ENCODE results near the gene AQP3. TPM values are rescaled to one million over a fixed set of nuclear protein-coding genes. Genes with fewer than 3 reads are reported as not detected.
A peak's percentile ranks its signal among the peaks of the same experiment; 100 is the strongest.
"Not testable (repeated sequence)": the region's sequence is repeated elsewhere in the genome, so short reads cannot be mapped to it uniquely, and the experiment has no call there.

The AQP3 gene
- total RNA-seq (2021; ENCODE audit: unreplicated experiment) (1.0 TPM), Bru-seq, nascent RNA (percentile 17 among the genes with signal in this experiment), BruChase-seq, experiment 1, labeled RNA remaining after a 2-hour chase (percentile 27 among the genes with signal in this experiment), BruChase-seq, experiment 2, labeled RNA remaining after a 6-hour chase (percentile 39 among the genes with signal in this experiment)
- polyA plus RNA-seq (2012; ENCODE audit: insufficient read length) = 2.3 TPM
- long read RNA-seq, partial matches to known transcripts = 2 of 2 reads
- long read RNA-seq, other reads (novel, unspliced or antisense) = 0 of 2 reads

DNA sequence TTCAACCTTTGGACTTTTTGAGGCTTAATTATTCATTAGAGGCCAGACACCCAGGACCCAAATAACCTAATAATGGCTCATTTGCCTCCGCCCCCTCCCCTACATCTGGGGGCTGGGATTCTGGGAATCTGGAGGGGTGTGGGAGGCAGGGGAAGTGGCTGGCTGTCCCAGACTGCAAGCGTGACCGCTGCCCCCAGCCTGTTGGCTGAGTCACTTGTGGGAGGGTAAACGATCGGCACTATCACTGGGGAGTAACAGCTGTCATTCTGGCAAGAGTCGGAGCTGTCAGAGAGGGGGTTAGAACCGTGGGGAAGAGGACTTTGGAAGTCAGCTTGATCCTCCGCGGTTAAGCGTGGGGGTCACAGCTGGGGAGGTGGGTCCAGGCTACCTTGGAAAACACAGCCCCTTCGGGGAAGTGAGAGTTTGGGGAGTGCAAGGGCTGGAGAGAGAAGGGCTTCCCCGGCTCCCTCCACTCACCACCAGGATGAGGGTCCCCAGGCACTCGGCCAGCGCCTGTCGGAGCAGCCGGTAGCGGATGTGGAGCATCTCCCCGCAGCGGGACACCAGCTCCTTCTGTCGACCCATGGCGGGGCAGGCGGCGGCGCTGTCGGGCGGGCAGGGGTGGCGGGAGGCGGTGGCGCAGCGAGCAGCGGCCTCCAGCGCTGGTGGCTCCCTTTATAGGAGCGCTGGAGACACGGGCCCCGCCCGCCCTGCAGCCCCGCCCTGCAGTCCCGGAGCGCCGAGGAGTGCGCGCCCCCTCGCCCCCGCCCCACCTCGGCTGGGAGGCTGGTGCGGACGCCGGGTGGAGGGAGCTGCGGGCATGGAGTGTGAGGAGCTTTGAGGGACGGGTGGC lies at the start of gene AQP3:
AQP3 (minus strand) TSS at position 648 of the 853 bp plus-strand sequence; CDS start at position 585, 63 bp downstream.
- no peak for DNase-seq (ENCODE audit: low read depth, low spot score)
- in situ Hi-C loops (cut with HindIII; ENCODE audit: low pct_unique_long_range_greater_than_20kb, low sequenced_read_pairs) (no loop called here), intact Hi-C loops (cut with micrococcal nuclease; ENCODE audit: unreplicated experiment) (no loop called here)
- no TSS peak for BruUV-seq (replicated peaks)
- ChIA-PET POLR2A (interaction anchor here (0.6 kb wide), 3 partner anchors 27 to 54 kb away, joined by 3 to 7 read pairs (median 4); no protein-coding TSS in a partner anchor), CTCF (interaction anchor here (0.6 to 1.6 kb wide), 12 partner anchors 12 to 1056 kb away, joined by 3 to 16 read pairs (median 4); partner anchors contain the start of gene NOL6)
- Histone ChIP-seq H3K27me3 (ENCODE audit: control insufficient read depth, insufficient read depth, low read length) (peaks cover 3% of the 10 kb centered on the region), H3K36me3 (ENCODE audit: control insufficient read depth, insufficient read depth, low read length) (no peaks in the 10 kb centered on the region), H3K9me3 (ENCODE audit: control insufficient read depth, insufficient read depth, low read depth, low read length) (no peaks in the 10 kb centered on the region), H3K4me1 (ENCODE audit: control insufficient read depth, insufficient read depth, low read length) (peaks cover 7% of the 10 kb centered on the region; the same call in 1 of the 2 replicates), H3K27ac (ENCODE audit: low read length) (no peak within 1 kb of the TSS), H3K4me3 (ENCODE audit: low read depth in 2 of 2, low read length in 2 of 2) (peak within 1 kb of the TSS; percentile 20 to 37)
- peak; percentile 89 for ATAC-seq
- no peak for TF ChIP-seq POLR2AphosphoS5 (IDR thresholded peaks at IDR 0.05; ENCODE audit: low read depth, low read length)
- TF ChIP-seq, protein P1, sequence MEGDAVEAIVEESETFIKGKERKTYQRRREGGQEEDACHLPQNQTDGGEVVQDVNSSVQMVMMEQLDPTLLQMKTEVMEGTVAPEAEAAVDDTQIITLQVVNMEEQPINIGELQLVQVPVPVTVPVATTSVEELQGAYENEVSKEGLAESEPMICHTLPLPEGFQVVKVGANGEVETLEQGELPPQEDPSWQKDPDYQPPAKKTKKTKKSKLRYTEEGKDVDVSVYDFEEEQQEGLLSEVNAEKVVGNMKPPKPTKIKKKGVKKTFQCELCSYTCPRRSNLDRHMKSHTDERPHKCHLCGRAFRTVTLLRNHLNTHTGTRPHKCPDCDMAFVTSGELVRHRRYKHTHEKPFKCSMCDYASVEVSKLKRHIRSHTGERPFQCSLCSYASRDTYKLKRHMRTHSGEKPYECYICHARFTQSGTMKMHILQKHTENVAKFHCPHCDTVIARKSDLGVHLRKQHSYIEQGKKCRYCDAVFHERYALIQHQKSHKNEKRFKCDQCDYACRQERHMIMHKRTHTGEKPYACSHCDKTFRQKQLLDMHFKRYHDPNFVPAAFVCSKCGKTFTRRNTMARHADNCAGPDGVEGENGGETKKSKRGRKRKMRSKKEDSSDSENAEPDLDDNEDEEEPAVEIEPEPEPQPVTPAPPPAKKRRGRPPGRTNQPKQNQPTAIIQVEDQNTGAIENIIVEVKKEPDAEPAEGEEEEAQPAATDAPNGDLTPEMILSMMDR (IDR thresholded peaks at IDR 0.05) = no peak
- TF ChIP-seq TCF7L2 (IDR thresholded peaks at IDR 0.05; ENCODE audit: low read depth, low read length) = no peak
- no peak for TF ChIP-seq SIN3A (IDR thresholded peaks at IDR 0.05; ENCODE audit: borderline replicate concordance, insufficient read depth, low read depth, low read length)
- TF ChIP-seq, protein P2, sequence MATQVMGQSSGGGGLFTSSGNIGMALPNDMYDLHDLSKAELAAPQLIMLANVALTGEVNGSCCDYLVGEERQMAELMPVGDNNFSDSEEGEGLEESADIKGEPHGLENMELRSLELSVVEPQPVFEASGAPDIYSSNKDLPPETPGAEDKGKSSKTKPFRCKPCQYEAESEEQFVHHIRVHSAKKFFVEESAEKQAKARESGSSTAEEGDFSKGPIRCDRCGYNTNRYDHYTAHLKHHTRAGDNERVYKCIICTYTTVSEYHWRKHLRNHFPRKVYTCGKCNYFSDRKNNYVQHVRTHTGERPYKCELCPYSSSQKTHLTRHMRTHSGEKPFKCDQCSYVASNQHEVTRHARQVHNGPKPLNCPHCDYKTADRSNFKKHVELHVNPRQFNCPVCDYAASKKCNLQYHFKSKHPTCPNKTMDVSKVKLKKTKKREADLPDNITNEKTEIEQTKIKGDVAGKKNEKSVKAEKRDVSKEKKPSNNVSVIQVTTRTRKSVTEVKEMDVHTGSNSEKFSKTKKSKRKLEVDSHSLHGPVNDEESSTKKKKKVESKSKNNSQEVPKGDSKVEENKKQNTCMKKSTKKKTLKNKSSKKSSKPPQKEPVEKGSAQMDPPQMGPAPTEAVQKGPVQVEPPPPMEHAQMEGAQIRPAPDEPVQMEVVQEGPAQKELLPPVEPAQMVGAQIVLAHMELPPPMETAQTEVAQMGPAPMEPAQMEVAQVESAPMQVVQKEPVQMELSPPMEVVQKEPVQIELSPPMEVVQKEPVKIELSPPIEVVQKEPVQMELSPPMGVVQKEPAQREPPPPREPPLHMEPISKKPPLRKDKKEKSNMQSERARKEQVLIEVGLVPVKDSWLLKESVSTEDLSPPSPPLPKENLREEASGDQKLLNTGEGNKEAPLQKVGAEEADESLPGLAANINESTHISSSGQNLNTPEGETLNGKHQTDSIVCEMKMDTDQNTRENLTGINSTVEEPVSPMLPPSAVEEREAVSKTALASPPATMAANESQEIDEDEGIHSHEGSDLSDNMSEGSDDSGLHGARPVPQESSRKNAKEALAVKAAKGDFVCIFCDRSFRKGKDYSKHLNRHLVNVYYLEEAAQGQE (IDR thresholded peaks at IDR 0.05; ENCODE audit: insufficient read depth in 1 of 2, low read depth in 2 of 2, low read length in 1 of 2) = no peak

DNA sequence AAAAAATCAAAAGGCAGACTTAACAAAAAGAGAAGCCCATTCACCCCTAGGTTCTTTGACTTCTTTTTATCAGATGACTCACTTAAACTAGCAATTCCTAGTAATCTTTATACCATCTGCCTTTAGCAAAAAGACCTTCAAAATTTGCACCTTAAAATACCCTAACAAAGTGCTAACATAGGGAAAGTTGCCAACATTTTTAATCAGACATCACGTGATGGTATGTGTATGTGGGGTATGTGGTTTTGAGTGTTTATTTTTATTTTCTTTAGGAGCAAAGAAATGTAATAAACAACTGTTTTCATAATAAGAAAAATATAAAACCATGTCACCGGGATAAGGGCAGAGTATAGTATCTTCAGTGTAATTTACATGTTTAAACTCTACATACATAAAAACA lies 46.4 kb upstream of the AQP3 start:
- DNase-seq (ENCODE audit: low read depth, low spot score); CTCF ChIA-PET; intact Hi-C loops (cut with micrococcal nuclease; ENCODE audit: unreplicated experiment); H3K4me1 ChIP-seq (ENCODE audit: control insufficient read depth, insufficient read depth, low read length); H3K36me3 ChIP-seq (ENCODE audit: control insufficient read depth, insufficient read depth, low read length); in situ Hi-C loops (cut with HindIII; ENCODE audit: low pct_unique_long_range_greater_than_20kb, low sequenced_read_pairs); H3K4me3 ChIP-seq (ENCODE audit: low read depth in 2 of 2, low read length in 2 of 2); ATAC-seq; H3K9me3 ChIP-seq (ENCODE audit: control insufficient read depth, insufficient read depth, low read depth, low read length); H3K27me3 ChIP-seq (ENCODE audit: control insufficient read depth, insufficient read depth, low read length); H3K27ac ChIP-seq (ENCODE audit: low read length); BruUV-seq (replicated peaks); POLR2A ChIA-PET: not testable (repeated sequence)
